ENCODE results near the gene PLCD4. TPM values are rescaled to one million over a fixed set of nuclear protein-coding genes. Genes with fewer than 3 reads are reported as not detected.

PLCD4 gene
- total and polyA plus RNA-seq, 10 of the 15 experiments (the other 5 are each of a cell fraction or from before 2014, with no cell fraction given): under 0.01 to 1.5 (median 0.23) TPM; not detected in 2

GRCh38 chr2:218627939-218628338, 20.2 kb downstream of the PLCD4 start (continued):
- TF ChIP-seq PRDM15 (CRISPR knock-in tag; IDR thresholded peaks at IDR 0.05): no peak
- TF ChIP-seq GATAD2B (conservative IDR thresholded peaks at IDR 0.05; ENCODE audit: low read depth): no peak
- no peak for TF ChIP-seq SPI1 (IDR thresholded peaks at IDR 0.05; ENCODE audit: borderline replicate concordance, insufficient read depth, low read depth, low read length)
- TF ChIP-seq MEF2A (IDR thresholded peaks at IDR 0.05; ENCODE audit: insufficient read depth, low read depth, low read length): no peak
- no peak for TF ChIP-seq RBBP5 (conservative IDR thresholded peaks at IDR 0.05)
- no peak for TF ChIP-seq HDGF (IDR thresholded peaks at IDR 0.05)
- TF ChIP-seq E4F1 (IDR thresholded peaks at IDR 0.05; ENCODE audit: borderline replicate concordance, partially characterized antibody): no peak
- no peak for TF ChIP-seq FOXK2 (IDR thresholded peaks at IDR 0.05)

Data from GM12878 (cell line).